ENCODE measurements around the gene IL17RC. TPM values are rescaled to one million over a fixed set of nuclear protein-coding genes. Genes with fewer than 3 reads are reported as not detected.

IL17RC gene
- total RNA-seq: 31.6 and 113 TPM in 2 replicates

GRCh38 chr3:9916734-9917680 lies at the start of gene IL17RC:
Gene IL17RC, plus strand, starts transcription at chr3:9917098. Its CDS starts 218 bp downstream, at chr3:9917316.

GRCh38 chr3:9879830-9880549 lies 36.9 kb upstream of the IL17RC start, which contains the start of gene CIDEC:
Gene CIDEC, minus strand, starts transcription at chr3:9880253. Its CDS starts 1,767 bp downstream, at chr3:9878486.

GRCh38 chr3:9890249-9891071 lies 26.4 kb upstream of the IL17RC start, which contains the start of gene JAGN1:
Gene JAGN1, plus strand, starts transcription at chr3:9890610. Its CDS starts 113 bp downstream, at chr3:9890723.

GRCh38 chr3:9902372-9903237 lies 14.3 kb upstream of the IL17RC start, which contains the start of gene IL17RE:
Gene IL17RE, plus strand, starts transcription at chr3:9902848. Its CDS starts 85 bp downstream, at chr3:9902933.

GRCh38 chr3:9933561-9934234 lies 16.8 kb downstream of the IL17RC start, which contains the start of gene CRELD1:
Gene CRELD1, plus strand, starts transcription at chr3:9933834. Its CDS starts 605 bp downstream, at chr3:9934439.

GRCh38 chr3:9951962-9952805 lies 35.3 kb downstream of the IL17RC start, which contains the start of gene PRRT3:
Gene PRRT3, minus strand, starts transcription at chr3:9952408. Its CDS starts 2,293 bp downstream, at chr3:9950115.

Other genes with a start within 250 kb of the IL17RC start
- not detected in 2 replicates for gene CPNE9, start 213.3 kb upstream of the IL17RC start, total RNA-seq
- gene BRPF1, start 185.4 kb upstream of the IL17RC start, total RNA-seq: 8.2 and 11.0 TPM in 2 replicates
- 32.2 and 37.9 TPM in 2 replicates for gene OGG1, start 167.1 kb upstream of the IL17RC start, total RNA-seq
- 27.5 and 31.7 TPM in 2 replicates for gene CAMK1, start 147.2 kb upstream of the IL17RC start, total RNA-seq
- gene TADA3, start 124.6 kb upstream of the IL17RC start, total RNA-seq: 69.6 and 72.4 TPM in 2 replicates
- gene ARPC4, start 124.0 kb upstream of the IL17RC start, total RNA-seq: 111 and 190 TPM in 2 replicates
- gene TTLL3, start 106.8 kb upstream of the IL17RC start, total RNA-seq: 19.8 and 20.2 TPM in 2 replicates
- gene RPUSD3, start 73.1 kb upstream of the IL17RC start, total RNA-seq: 29.1 and 46.4 TPM in 2 replicates
- 8.2 and 92.0 TPM in 2 replicates for gene CIDEC, start 36.8 kb upstream of the IL17RC start, total RNA-seq
- gene JAGN1, start 26.5 kb upstream of the IL17RC start, total RNA-seq: 50.6 and 66.1 TPM in 2 replicates
- 0.23 and 4.9 TPM in 2 replicates for gene IL17RE, start 14.2 kb upstream of the IL17RC start, total RNA-seq
- gene CRELD1, start 16.7 kb downstream of the IL17RC start, total RNA-seq: 11.2 and 35.9 TPM in 2 replicates
- gene PRRT3, start 35.3 kb downstream of the IL17RC start, total RNA-seq: 2.7 and 4.3 TPM in 2 replicates
- gene EMC3, start 69.7 kb downstream of the IL17RC start, total RNA-seq: 39.6 and 60.6 TPM in 2 replicates
- gene FANCD2, start 109.3 kb downstream of the IL17RC start, total RNA-seq: 1.8 and 3.9 TPM in 2 replicates
- not detected in 2 replicates for gene FANCD2OS, start 191.2 kb downstream of the IL17RC start, total RNA-seq
- 133 and 149 TPM in 2 replicates for gene BRK1, start 198.6 kb downstream of the IL17RC start, total RNA-seq
- gene VHL, start 224.7 kb downstream of the IL17RC start, total RNA-seq: 35.7 and 40.9 TPM in 2 replicates
- 1.5 and 2.0 TPM in 2 replicates for gene IRAK2, start 247.8 kb downstream of the IL17RC start, total RNA-seq